HG02981 (cell line): ENCODE results near the gene RRP7A.
"Not testable (repeated sequence)": the region's sequence is repeated elsewhere in the genome, so short reads cannot be mapped to it uniquely, and the experiment has no call there.

Experiments
- ATAC-seq: cut with Tn5 transposase; IDR thresholded peaks from one replicate; pipeline ENCODE4 v1.9.1; 2021; ENCODE audit warnings: mild to moderate bottlenecking, moderate library complexity; ENCODE audit not compliant: unreplicated experiment

RRP7A gene

DNA sequence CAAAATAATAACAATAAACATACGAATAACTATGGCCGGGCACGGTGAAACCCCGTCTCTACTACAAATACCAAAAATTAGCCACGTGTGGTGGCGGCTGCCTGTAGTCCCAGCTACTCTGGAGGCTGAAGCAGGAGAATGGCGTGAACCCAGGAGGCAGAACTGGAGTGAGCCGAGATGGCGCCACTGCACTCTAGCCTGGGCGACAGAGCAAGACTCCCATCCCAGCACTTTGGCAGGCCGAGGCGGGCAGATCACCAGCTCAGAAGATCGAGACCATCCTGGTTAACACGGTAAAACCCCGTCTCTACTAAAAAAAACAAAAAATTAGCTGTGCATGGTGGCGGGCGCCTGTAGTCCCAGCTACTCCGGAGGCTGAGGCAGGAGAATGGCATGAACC, 17.0 kb upstream of the RRP7A start:
- not testable (repeated sequence) for ATAC-seq

- ATAC-seq, result no peak
Measured at GRCh38 chr22:42536166-42536565, 16.6 kb upstream of the RRP7A start.

DNA sequence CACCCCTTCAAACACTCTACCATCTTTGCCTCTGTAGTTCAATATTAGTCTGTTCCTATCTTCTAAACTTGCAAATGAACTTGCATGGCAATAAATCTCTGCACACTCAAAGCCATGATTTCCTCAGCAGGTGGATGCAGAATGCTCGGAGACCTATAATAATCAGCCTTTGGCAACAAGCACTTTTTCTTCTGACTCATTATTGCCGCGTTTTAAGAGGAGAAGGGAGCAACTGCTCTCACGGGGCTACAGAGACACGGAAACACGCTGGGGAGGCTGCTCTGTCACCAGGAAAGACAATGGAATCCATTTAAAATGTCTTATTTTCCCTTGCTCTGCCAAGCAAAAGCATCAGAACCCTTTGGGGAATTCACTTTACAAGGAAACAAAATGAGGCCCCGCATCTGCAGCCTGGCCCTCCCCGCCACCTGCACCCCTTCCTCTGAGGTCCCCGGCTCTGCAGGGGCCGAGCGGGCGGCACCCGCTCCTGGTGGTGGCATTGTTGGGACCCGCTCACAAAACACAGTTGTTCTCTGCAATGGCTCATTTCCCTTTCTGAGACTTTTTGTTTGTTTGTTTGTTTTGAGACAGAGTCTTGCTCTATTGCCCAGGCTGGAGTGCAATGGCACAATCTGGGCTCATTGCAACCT, 15.6 kb upstream of the RRP7A start:
- not testable (repeated sequence) for ATAC-seq

GRCh38 chr22:42533638-42533977, 14.0 kb upstream of the RRP7A start:
- ATAC-seq, result no peak

DNA sequence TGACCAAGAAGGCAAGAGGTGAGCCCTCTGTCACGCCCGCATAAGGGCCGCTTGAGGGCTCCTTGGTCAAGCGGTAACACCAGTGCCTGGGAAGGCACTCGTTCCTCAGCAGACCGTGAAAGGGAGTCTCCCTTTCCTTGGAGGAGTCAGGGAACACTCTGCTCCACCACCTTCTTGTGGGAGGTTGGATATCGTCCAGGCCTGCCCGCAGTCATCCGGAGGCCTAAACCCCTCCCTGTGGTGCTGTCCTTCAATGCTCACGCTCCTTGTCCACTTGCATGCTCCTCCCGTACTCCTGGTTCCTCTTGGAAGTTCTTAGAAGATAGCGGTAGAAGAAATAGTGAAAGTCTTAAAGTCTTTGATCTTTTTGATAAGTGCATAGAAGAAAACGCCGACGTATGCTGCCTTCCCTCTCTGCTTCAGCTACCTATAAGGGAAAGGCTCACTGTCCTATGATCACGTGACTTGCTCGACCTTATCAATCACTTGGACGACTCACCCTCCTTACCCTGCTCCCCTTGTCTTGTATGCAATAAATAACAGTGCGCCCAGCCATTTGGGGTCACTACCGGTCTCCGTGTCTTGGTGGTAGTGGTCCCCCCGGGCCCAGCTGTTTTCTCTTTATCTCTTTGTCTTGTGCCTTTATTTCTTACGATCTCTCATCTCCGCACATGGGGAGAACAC, 11.9 kb upstream of the RRP7A start:
- not testable (repeated sequence) for ATAC-seq

GRCh38 chr22:42529435-42529834, 9.8 kb upstream of the RRP7A start:
- ATAC-seq, result not testable (repeated sequence)

DNA sequence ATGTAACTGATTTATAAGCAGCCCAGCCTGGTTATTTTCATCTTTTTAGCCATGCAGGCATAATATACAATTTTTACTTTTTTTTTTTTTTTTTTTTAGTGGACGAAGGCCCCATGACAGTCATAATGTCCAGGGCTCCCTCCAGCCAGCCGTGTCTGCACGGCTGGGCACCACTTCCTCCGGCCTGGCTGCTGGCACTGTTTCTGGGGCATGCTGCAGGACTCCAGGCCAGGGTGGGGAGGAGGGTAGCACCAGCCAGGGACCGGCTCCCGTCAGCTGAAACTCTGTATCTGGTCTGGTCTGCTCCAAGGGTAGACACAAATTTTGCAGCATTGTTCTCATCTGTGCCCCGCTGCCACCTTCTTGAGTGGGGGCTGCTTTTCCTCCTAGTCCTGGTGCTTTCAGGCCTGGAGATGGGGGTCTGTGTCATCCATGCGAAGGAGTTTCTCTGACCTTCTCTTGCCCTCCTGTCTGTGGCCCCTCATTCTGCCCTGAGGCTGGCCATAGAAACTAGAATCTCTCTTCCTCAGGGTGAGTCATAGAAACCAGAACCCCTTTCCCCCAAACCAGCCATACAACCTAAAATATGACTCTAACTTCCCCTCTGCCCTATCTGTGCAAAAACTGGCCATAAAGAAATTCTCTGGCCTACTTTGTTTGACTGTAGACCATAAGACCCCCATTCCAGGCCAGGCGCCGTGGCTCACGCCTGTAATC, 9.2 kb upstream of the RRP7A start:
- ATAC-seq, result no peak

DNA sequence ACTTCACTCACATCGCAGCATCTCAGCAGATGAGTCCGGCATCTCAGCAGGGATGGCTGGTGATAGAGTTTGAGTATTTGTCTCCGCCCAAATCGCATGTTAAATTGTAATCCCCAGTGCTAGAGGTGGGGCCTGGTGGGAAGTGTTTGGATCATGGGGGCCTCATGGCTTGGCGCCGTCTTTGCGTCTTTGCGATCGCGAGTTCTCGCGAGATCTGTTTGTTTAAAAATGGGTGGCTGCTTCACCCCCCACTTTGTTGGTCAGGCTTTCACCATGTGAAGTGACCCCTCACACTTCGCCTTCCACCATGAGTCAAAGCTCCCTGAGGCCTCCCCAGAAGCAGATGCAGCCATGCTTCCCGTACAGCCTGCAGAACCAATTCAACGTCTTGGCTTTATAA, 3.0 kb upstream of the RRP7A start:
- ATAC-seq, result no peak

DNA sequence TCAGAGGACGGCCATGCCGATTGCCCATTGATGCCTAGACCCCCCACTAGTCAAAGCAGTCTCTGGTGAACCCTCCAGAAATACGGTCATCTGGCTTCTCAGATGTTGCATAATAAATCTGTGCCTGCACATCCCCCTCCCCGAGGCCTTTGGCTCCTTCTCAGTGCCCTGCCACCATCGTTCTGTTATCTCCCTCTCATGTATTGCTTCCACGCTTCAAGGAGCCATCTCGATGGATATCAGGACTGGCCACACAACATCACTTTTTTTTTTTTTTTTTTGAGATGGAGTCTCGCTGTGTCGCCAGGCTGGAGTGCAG, 1.6 kb upstream of the RRP7A start:
- no peak for ATAC-seq

DNA sequence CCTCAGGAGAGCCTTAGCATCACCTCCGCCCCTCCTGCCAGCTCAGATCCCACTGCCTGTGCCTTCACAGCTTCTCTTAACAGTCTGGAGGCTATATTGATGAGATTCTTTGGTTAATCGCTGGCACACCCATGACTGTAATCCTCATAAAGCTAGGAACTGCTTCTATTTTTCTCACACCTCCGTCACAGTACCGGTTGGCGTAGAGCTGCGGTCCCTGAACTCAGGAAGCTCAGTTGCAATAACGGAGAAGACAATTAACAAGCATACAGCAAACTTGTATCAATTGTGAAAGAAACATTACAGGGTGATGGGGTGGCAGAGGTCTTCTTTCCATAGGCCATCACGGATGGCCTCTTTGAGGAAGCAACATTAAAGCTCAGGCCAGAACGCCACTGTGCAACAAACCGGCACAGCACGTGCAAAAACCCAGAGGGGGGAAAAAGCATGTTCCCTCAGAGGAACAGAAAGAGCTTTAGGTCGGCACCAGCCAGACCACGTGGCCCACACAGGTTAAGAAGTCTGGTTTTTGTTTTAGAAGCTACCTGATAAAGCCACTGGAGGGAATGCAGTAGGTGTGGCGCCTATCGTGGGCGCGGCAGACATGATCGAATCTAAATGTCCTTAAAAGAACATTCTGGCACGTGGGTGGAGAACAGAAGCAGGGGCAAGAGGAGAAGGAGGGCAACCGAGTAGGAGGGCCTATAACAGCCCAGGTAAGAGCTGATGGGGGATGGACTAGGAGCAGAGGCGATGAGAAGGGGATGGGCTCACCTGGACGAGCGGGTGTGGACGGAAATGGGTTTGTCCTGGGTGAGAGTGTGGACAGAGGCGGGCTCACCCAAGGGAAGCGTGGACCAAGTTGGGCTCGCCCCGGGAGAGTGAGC, 715 bp downstream of the RRP7A start:
- peak; percentile 16 for ATAC-seq

DNA sequence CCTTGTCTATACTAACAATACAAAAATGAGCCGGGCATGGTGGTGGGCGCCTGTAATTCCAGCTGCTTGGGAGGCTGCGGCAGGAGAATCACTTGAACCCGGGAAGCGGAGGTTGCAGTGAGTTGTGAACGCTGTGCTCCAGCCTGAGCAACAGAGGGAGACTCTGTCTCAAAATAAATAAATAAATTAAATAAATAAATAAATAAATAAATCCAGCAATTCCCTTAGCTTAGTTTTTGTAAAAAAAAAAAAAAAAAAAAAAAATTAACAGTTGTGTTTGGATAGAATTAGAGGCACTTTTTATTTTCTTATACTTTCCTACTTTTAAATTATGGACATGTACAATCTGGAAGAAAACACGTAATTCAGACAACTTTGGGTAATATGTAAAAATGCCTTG, 2.5 kb downstream of the RRP7A start:
- ATAC-seq, result not testable (repeated sequence)

DNA sequence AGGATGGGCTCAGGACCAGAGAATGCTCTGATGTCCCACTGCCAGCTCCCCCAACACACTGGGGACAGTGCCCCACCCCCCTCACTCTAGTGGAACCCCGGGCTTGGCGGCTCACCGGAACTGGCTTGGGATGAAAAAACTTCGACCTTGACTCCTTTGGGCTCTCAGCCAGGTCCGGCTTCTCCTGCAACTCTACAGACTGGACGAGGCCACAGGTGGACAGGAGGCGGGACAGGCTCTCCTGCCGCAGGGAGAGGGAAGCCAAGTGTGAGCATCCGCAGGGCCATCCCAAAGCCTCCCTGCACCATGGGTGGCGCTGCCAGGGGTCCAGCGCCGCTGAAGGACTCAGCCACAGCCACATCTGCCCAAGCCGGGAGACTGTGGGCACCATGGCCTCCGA, 3.7 kb downstream of the RRP7A start:
- no peak for ATAC-seq

- ATAC-seq, result not testable (repeated sequence)
Measured at GRCh38 chr22:42515304-42515703, 4.3 kb downstream of the RRP7A start.

DNA sequence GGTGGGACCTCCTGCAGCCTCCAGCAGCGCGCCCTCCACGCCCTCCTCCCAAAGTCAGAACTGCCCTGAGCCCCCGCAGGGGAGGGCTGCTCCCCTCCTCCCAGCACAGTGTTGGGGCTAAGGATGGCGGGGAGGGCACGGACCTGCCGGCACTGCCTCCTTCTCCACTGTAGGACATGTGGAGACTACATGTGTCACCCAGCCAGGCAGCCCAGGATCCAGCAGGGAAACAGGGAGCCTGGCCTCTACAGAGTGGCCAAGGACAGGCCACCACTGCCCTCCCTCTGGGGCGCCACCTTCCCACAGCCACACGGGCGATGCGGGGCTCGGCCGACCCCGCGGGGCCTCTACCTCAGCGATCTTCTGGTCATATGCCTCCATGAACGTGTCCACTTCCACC, 5.3 kb downstream of the RRP7A start:
- not testable (repeated sequence) for ATAC-seq

DNA sequence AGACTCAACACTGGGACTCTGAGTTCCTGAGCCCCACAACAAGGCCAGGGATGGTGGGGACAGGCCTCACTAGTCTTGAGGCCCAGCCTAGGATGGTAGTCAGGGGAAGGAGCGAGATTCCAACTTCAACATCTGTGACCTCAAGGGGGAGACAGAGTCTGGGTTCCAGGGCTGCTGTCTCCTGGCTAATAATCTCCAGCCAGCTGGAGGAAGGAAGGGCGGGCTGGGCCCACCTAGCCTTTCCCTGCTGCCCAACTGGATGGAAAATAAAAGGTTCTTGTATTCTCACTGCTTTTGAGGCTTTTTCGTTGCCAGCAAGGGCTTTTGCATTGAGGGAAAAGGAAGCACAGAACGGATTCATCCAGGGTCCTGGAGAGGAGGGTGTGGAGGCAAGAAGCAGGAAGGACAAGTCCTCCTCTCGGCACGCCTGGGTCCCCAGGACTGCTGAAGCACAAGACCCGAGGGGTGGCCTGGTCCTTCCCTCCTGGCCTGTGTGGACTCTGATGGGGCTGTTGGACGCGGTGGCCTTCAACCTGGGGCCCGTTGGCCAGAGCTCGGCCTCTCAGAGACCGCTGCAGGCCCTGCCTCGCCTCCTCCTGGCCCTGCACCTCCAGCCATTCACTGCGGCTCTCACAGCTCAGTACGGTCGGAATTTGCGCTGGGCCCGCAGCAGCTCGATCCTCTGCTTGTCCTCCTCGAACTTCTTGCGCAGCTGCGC, 7.2 kb downstream of the RRP7A start:
- not testable (repeated sequence) for ATAC-seq

DNA sequence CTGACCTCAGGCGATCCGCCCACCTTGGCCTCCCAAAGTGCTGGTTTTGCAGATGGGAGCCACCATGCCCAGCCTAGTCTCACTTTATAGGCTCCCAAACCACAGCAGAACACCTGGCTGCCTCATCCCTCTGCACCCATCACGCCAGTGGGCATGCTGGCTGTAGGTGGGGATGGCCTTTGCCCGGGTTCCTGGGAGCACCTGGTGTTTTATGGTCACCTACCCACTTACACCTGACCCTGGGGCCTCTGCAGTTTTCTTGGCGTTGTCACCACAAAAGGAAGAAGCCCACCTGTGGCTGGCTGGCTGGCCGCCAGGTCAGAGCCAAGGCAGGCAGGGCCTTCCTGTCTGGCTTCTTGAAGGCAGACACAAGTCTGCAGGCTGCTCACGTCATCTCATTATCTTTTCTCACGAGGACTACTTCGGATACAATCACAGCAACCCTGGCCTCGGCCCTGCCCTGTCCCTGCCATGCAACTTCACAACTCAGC, 8.2 kb downstream of the RRP7A start:
- ATAC-seq, result no peak

DNA sequence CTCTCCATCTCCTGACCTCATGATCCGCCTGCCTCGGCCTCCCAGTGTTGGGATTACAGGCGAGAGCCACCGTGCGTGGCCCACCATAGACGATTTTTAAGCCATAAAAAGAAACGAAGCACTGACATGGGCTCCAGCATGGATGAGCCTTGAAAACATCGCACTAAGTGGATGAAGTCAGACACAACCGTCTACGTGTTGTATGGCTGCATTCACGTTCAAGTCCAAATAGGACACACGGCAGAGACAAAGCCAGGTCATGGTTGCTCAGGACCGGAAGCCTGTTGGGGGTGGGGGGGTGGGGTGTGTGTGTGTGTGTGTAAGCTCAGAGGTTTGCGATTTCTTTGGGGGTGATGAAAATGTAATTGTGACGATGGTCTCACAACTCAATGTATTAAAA, 10.0 kb downstream of the RRP7A start:
- no peak for ATAC-seq

GRCh38 chr22:42508975-42509364, 10.6 kb downstream of the RRP7A start:
- not testable (repeated sequence) for ATAC-seq

- ATAC-seq, result not testable (repeated sequence)
Measured at GRCh38 chr22:42508327-42508974, 11.1 kb downstream of the RRP7A start.

- no peak for ATAC-seq
Measured at GRCh38 chr22:42500836-42501179, 18.8 kb downstream of the RRP7A start.
